IMR-90 (cell line): ENCODE data around the gene ZSCAN9. TPM values are rescaled to one million over a fixed set of nuclear protein-coding genes. Genes with fewer than 3 reads are reported as not detected.

Experiments used
- ATAC-seq: fragments of 200-7000 bp; cut with Tn5 transposase; 2 replicates; pipeline ENCODE4 v1.9.1; 2020; ENCODE audit warnings: low read depth, mild to moderate bottlenecking, moderate library complexity
- BruUV-seq: library from RNA; stranded (reverse); fragments of 400-500 nt; replicated peaks from 2 replicates; lab custom pipeline; 2021; lab: Mats Ljungman, UMichigan
- CTCF ChIA-PET: fragments of 300-600 bp; formaldehyde crosslinking; extraction: SDS; loops from one replicate; lab custom pipeline; 2021; ENCODE audit warnings: antibody characterized with exemption; lab: Yijun Ruan, JAX
- POLR2A ChIA-PET: fragments of 300-600 bp; sonication (Branson Sonifier 250); formaldehyde crosslinking; loops from one replicate; lab custom pipeline; 2022; ENCODE audit warnings: antibody characterized with exemption; ENCODE audit not compliant: unreplicated experiment; lab: Charles Lee
- DNase-seq: peaks from one replicate; pipeline ENCODE4 v3.0.0; 2013
- H2AFZ ChIP-seq: replicated peaks from 2 replicates; pipeline ENCODE3; 2013; ENCODE audit warnings: low read length, mild to moderate bottlenecking; ENCODE audit not compliant: poor library complexity
- H2AK5ac ChIP-seq: 2 replicates; pipeline ENCODE4 v1.6.1; 2013; ENCODE audit warnings: low read depth, low read length, inconsistent platforms
- H2AK9ac ChIP-seq: replicated peaks from 2 replicates; pipeline ENCODE3; 2013; ENCODE audit warnings: mild to moderate bottlenecking, low read depth, low read length, moderate library complexity; ENCODE audit not compliant: poor library complexity
- H2BK120ac ChIP-seq: 2 replicates; pipeline ENCODE4 v1.6.1; 2013; ENCODE audit warnings: low read depth, low read length, inconsistent platforms
- H2BK15ac ChIP-seq: 3 replicates; pipeline ENCODE4 v1.6.1; 2013; ENCODE audit warnings: low read depth, low read length, inconsistent platforms
- H2BK20ac ChIP-seq: 2 replicates; pipeline ENCODE4 v1.6.1; 2013; ENCODE audit warnings: low read depth, mild to moderate bottlenecking, inconsistent platforms, low read length, moderate library complexity
- H2BK5ac ChIP-seq: 2 replicates; pipeline ENCODE4 v1.6.1; 2013; ENCODE audit warnings: mild to moderate bottlenecking, low read depth, low read length, inconsistent platforms; ENCODE audit not compliant: poor library complexity, severe bottlenecking
- H3K14ac ChIP-seq: replicated peaks from 2 replicates; pipeline ENCODE4 v1.6.1; 2013; ENCODE audit warnings: low read depth, low read length, inconsistent platforms
- H3K18ac ChIP-seq: 2 replicates; pipeline ENCODE4 v1.6.1; 2013; ENCODE audit warnings: low read depth, low read length, control low read depth
- H3K23ac ChIP-seq: 2 replicates; pipeline ENCODE4 v1.6.1; 2013; ENCODE audit warnings: low read depth, low read length, inconsistent platforms
- H3K27ac ChIP-seq: 2 replicates; pipeline ENCODE4 v1.5.1; 2013; ENCODE audit warnings: mild to moderate bottlenecking, control low read depth, low read length; ENCODE audit not compliant: insufficient read depth
- H3K27me3 ChIP-seq: 2 replicates; pipeline ENCODE4 v1.6.1; 2013; ENCODE audit warnings: low read length; ENCODE audit not compliant: control insufficient read depth, insufficient read depth
- H3K36me3 ChIP-seq: 2 replicates; pipeline ENCODE4 v1.6.1; 2013; ENCODE audit warnings: low read length, mixed read lengths; ENCODE audit not compliant: control insufficient read depth, insufficient read depth
- H3K4ac ChIP-seq: 2 replicates; pipeline ENCODE4 v1.6.1; 2013; ENCODE audit warnings: low read depth, low read length, inconsistent platforms
- H3K4me1 ChIP-seq: 2 replicates; pipeline ENCODE4 v1.6.1; 2013; ENCODE audit warnings: low read length, mixed read lengths; ENCODE audit not compliant: control insufficient read depth, insufficient read depth
- H3K4me2 ChIP-seq: 2 replicates; pipeline ENCODE4 v1.6.1; 2013; ENCODE audit warnings: low read depth, mild to moderate bottlenecking, control low read depth, low read length, moderate library complexity
- H3K4me3 ChIP-seq: 2 replicates; pipeline ENCODE4 v1.5.1; 2013; ENCODE audit warnings: low read depth, mild to moderate bottlenecking, control low read depth, low read length, moderate library complexity; ENCODE audit not compliant: insufficient read depth
- H3K56ac ChIP-seq: 2 replicates; pipeline ENCODE4 v1.6.1; 2013; ENCODE audit warnings: low read length, inconsistent platforms; ENCODE audit not compliant: insufficient read depth; ENCODE audit errors: extremely low read depth
- H3K79me1 ChIP-seq, 2 experiments: 2 replicates each; pipeline ENCODE4 v1.6.1; 2013; ENCODE audit warnings: low read length in 2 of 2, inconsistent platforms in 1 of 2, low read depth in 1 of 2
- H3K9ac ChIP-seq: 2 replicates; pipeline ENCODE4 v1.6.1; 2013; ENCODE audit warnings: low read depth, low read length, control low read depth
- H3K9me1 ChIP-seq: 2 replicates; pipeline ENCODE4 v1.6.1; 2013; ENCODE audit warnings: low read length, inconsistent platforms; ENCODE audit not compliant: insufficient read depth
- H3K9me3 ChIP-seq: 2 replicates; pipeline ENCODE4 v1.6.1; 2013; ENCODE audit warnings: low read length; ENCODE audit not compliant: control insufficient read depth, insufficient read depth
- H4K20me1 ChIP-seq: 2 replicates; pipeline ENCODE4 v1.6.1; 2013; ENCODE audit warnings: low read length, inconsistent platforms; ENCODE audit not compliant: insufficient read depth
- H4K5ac ChIP-seq: 2 replicates; pipeline ENCODE4 v1.6.1; 2013; ENCODE audit warnings: mild to moderate bottlenecking, low read depth, low read length, control low read depth
- H4K8ac ChIP-seq, 2 experiments: 2 replicates each; pipeline ENCODE4 v1.6.1; 2013; ENCODE audit warnings: low read depth in 2 of 2, low read length in 2 of 2, control low read depth in 1 of 2, inconsistent platforms in 1 of 2
- H4K91ac ChIP-seq: 2 replicates; pipeline ENCODE4 v1.6.1; 2013; ENCODE audit warnings: low read depth, low read length, inconsistent platforms; ENCODE audit not compliant: insufficient read depth
- BHLHE40 ChIP-seq: fragments of 150-350 bp; IDR thresholded peaks from 2 replicates; pipeline ENCODE4 v1.6.1; 2016; ENCODE audit warnings: mild to moderate bottlenecking, low read depth, low read length
- CEBPB ChIP-seq: IDR thresholded peaks from 2 replicates; pipeline ENCODE4 v1.6.1; 2012; ENCODE audit warnings: low read depth, low read length, improper control_type of control experiment
- ELK1 ChIP-seq: fragments of 150-350 bp; IDR thresholded peaks from 2 replicates; pipeline ENCODE4 v1.6.1; 2016; ENCODE audit warnings: low read depth, mild to moderate bottlenecking, low read length, moderate library complexity, borderline replicate concordance
- MAZ ChIP-seq: IDR thresholded peaks from 2 replicates; pipeline ENCODE4 v1.6.1; 2012; ENCODE audit warnings: low read depth, mild to moderate bottlenecking, low read length, improper control_type of control experiment, moderate library complexity, borderline replicate concordance
- RAD21 ChIP-seq: IDR thresholded peaks from 2 replicates; pipeline ENCODE4 v1.6.1; 2012; ENCODE audit warnings: low read length, improper control_type of control experiment
- RFX5 ChIP-seq: IDR thresholded peaks from 2 replicates; pipeline ENCODE4 v1.8.0; 2012; ENCODE audit warnings: low read depth, mild to moderate bottlenecking, low read length, moderate library complexity
- SMC3 ChIP-seq: fragments of 150-350 bp; IDR thresholded peaks from 2 replicates; pipeline ENCODE4 v1.6.1; 2016; ENCODE audit warnings: low read depth, mild to moderate bottlenecking, antibody characterized with exemption, low read length, moderate library complexity
- WGBS, 2 experiments: methylation state at CpG; one replicate each; pipeline versions ENCODE4 v1.1.5 to v1.1.7; 2013; ENCODE audit warnings: missing lambda C conversion rate in 2 of 2; ENCODE audit not compliant: insufficient read length in 1 of 2; ENCODE audit errors: extremely low coverage in 2 of 2; 5-methylcytosine and 5-hydroxymethylcytosine counted together
- dilution Hi-C: fragments of 300-500 bp; cut with HindIII; formaldehyde crosslinking; loops from one replicate; pipeline ENCODE4 v1.14.3; 2018; ENCODE audit warnings: low sequenced_read_pairs; ENCODE audit not compliant: unreplicated experiment
- in situ Hi-C: fragments of 300-500 bp; cut with MboI; formaldehyde crosslinking; loops from 3 replicates; pipeline ENCODE4 v1.14.3; 2019; ENCODE audit warnings: low sequenced_read_pairs, inconsistent platforms, mixed read lengths
- intact Hi-C: fragments of 100-400 bp; cut with micrococcal nuclease; formaldehyde crosslinking; loops from 2 replicates; pipeline ENCODE4 v1.10.0; 2022
- polyA plus RNA-seq, 3 experiments: library from polyadenylated mRNA; depleted of rRNA; stranded (reverse); fragments of >200 nt; gene quantifications; 2 replicates each; pipeline ENCODE4 v1.2.3, GENCODE V29; 2012; ENCODE audit warnings: low replicate concordance in 1 of 3
- total RNA-seq: library from RNA; depleted of rRNA; stranded (reverse); fragments of >200 nt; gene quantifications from 2 replicates; pipeline ENCODE4 v1.2.3, GENCODE V29; 2012
- TF ChIP-seq, protein P1 (sequence below): conservative IDR thresholded peaks from 2 replicates; pipeline ENCODE4 v1.5.1; 2012; ENCODE audit warnings: mild to moderate bottlenecking, low read depth, low read length, improper control_type of control experiment
- TF ChIP-seq, protein P2 (sequence below): fragments of 150-350 bp; IDR thresholded peaks from 2 replicates; pipeline ENCODE4 v1.6.1; 2017; ENCODE audit warnings: mild to moderate bottlenecking, antibody characterized with exemption, low read length, low read depth

The ZSCAN9 gene
- total and polyA plus RNA-seq, 2 of the 4 experiments (the other 2 are of a cell fraction): 13.7 to 17.7 TPM

DNA sequence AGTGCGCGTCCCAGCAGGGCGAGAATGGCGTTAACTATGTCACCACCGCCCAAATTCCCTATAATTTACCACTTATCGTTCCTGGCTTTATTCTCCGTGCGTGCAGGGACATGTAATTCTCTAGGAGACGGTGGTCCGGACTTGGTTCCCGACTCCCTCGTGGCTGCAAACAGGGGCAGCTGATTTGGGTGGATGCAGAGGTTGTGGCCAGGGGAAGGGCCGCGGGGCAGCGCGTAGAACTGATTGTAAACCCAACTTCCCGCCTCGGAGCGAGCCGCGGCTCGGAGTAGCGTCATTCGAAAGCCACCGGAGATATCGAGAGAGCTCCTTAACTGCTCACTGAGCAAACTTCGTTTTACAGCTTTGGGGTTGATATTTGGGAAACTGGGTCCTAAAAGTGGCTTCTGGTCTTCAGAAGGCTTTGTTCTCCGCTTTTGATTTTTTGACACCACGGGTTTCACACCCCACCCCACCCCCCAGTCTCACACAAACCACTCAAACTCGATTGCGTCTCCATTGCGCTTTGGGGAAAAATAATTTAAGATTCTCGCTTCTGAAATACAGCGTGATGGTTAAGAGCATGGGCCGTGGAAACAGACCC lies 17.5 kb upstream of the ZSCAN9 start:
- Histone ChIP-seq H4K8ac (no peak overlapping the region), H3K4me1 (no peaks in the 10 kb centered on the region), H4K20me1 (no peaks in the 10 kb centered on the region), H3K9me1 (no peaks in the 10 kb centered on the region), H3K56ac (no peak overlapping the region), H2BK120ac (no peak overlapping the region), H3K79me1 (no peaks in the 10 kb centered on the region), H4K5ac (no peak overlapping the region), H2AK5ac (no peak overlapping the region), H3K27me3 (peaks cover 39% of the 10 kb centered on the region), H3K9me3 (peaks cover 3% of the 10 kb centered on the region), H4K91ac (no peak overlapping the region), H3K23ac (peak overlapping the region; percentile 54; the same call in 1 of the 2 replicates), H3K27ac (no peak overlapping the region), H3K18ac (no peak overlapping the region), H2AK9ac (peak overlapping the region; percentile 42), H2BK15ac (no peak overlapping the region), H2BK5ac (no peak overlapping the region), H3K14ac (no peak overlapping the region), H3K4ac (no peak overlapping the region), H3K4me2 (peak overlapping the region; percentile 89), H3K9ac (no peak overlapping the region), H3K36me3 (no peaks in the 10 kb centered on the region), H3K4me3 (peak overlapping the region; percentile 48), H2BK20ac (no peak overlapping the region), H2AFZ (peak overlapping the region; percentile 89)
- CTCF ChIA-PET: interaction anchor here (1.1 kb wide), 1 partner anchor 22 kb away, joined by 4 read pairs; no protein-coding TSS in a partner anchor
- dilution Hi-C loops: no loop called here
- POLR2A ChIA-PET: interaction anchor here (0.5 to 0.9 kb wide), 2 partner anchors 11 to 16 kb away, joined by 3 to 5 read pairs; no protein-coding TSS in a partner anchor
- no TSS peak for BruUV-seq
- intact Hi-C loops: loop anchor here (5.0 kb wide), 1 partner anchor 45 kb away; no protein-coding TSS in a partner anchor
- no CpG with 5 or more reads among the region's 35 CpGs for WGBS, 2 experiments
- DNase-seq: peak; percentile 34
- ATAC-seq: peak; percentile 76
- TF ChIP-seq ELK1 (no peak), RAD21 (no peak), BHLHE40 (no peak), CEBPB (no peak), SMC3 (no peak), MAZ (no peak), RFX5 (no peak)
- TF ChIP-seq, protein P1, sequence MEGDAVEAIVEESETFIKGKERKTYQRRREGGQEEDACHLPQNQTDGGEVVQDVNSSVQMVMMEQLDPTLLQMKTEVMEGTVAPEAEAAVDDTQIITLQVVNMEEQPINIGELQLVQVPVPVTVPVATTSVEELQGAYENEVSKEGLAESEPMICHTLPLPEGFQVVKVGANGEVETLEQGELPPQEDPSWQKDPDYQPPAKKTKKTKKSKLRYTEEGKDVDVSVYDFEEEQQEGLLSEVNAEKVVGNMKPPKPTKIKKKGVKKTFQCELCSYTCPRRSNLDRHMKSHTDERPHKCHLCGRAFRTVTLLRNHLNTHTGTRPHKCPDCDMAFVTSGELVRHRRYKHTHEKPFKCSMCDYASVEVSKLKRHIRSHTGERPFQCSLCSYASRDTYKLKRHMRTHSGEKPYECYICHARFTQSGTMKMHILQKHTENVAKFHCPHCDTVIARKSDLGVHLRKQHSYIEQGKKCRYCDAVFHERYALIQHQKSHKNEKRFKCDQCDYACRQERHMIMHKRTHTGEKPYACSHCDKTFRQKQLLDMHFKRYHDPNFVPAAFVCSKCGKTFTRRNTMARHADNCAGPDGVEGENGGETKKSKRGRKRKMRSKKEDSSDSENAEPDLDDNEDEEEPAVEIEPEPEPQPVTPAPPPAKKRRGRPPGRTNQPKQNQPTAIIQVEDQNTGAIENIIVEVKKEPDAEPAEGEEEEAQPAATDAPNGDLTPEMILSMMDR: no peak
- TF ChIP-seq, protein P2, sequence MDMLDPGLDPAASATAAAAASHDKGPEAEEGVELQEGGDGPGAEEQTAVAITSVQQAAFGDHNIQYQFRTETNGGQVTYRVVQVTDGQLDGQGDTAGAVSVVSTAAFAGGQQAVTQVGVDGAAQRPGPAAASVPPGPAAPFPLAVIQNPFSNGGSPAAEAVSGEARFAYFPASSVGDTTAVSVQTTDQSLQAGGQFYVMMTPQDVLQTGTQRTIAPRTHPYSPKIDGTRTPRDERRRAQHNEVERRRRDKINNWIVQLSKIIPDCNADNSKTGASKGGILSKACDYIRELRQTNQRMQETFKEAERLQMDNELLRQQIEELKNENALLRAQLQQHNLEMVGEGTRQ: no peak
- in situ Hi-C loops: no loop called here
